Raji (cell line): ENCODE results near the gene FGA.

Experiments used
- POLR2A ChIP-seq: IDR thresholded peaks from 2 replicates; pipeline ENCODE4 v1.6.1; 2011; ENCODE audit warnings: low read depth, low read length, control low read depth; ENCODE audit not compliant: insufficient read depth

FGA gene

DNA sequence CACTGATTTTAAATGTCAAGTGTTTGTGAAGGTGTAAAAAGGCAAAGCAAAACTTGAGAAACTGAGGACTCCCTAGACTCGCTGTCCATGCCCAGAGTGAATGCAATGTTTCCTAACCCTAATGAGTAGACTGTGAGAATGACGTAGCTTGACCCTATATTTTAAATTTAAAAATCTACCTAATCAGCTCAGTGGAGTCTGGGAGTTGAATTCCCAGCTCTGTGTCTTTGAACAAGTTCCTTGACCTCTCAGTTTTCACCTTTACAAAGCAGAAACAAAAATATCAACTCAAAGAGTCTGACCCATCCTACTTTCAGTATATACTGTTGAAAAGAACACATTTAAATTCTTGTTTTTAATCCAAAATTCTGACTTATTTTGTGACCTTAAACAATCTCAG lies 2.3 kb downstream of the FGA start:
- no peak for TF ChIP-seq POLR2A

DNA sequence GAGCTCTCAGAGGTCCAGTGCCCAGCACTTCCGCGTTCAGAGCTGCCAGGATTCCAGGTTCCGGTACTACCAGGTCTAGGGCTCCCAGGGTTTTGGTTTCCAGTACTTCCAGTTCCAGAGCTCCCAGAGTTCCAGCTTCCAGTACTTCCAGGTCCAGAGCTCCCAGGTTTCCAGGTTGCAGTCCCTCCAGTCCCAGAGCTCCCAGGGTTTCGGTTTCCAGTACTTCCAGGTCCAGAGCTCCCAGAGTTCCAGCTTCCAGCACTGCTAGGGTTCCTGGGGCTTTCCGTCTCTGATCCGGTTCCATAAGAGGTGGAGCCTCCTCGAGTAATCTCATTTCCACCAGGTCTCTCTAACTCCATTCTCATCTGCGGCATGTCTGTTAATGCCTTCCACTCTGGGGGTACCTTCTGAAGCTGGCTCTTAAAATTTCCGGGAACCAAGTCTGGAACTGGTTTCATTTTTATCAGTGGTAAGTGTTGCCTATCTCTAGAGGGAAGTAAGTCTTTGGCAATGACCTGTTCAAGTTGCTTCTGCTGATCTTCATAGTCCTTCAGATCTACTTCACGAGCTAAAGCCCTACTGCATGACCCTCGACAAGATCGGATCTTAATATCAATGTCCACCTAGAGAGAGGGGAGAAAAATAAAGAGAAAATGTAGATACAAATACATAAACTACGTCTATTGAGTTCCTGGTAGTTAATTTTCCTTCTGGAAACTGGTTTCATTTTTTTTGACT lies 4.1 kb downstream of the FGA start:
- no peak for TF ChIP-seq POLR2A

- no peak for TF ChIP-seq POLR2A
These were observed 5.0 kb downstream of the FGA start for GRCh38 chr4:154585369-154586018.

- TF ChIP-seq POLR2A = no peak
These were observed 6.3 kb downstream of the FGA start for GRCh38 chr4:154584259-154584658.

DNA sequence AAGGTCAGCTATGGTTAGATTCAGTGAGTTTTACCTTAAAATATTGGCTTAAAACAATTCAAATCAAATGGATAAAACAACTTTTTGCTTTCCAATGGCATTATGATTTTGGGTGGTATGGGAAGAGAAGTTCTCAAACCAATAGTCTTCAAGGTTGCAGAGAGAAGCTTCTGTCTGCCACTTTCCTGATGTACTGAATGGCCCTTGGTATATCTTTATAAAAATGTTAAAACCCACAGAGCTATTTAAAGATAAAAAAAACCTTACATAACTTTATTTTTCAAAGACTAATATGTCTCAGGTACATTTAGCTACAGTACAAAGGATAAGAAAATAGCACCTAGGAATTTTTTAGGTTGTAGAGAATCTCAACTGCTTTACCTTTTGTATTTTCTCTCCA lies 6.9 kb downstream of the FGA start:
- no peak for TF ChIP-seq POLR2A

DNA sequence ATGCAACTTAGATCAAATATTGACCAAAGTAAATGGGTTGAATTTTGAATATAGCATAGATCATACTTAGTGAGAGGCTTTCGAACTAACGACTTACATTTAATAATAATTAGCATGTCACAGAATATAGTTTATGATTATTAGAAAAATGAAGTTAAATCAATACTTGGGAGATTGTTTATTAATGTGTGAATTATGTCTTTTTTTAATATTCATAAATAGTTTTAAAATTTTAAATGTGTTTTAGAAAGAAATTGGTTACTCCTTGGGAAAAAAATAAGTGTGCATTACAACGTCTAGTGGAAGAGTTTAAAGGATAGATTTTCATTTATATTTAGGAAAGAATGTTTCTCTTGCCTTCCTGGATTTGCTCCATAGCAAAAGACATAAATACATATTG lies 7.3 kb downstream of the FGA start:
- TF ChIP-seq POLR2A = no peak

- TF ChIP-seq POLR2A = no peak
These were observed 7.8 kb downstream of the FGA start for GRCh38 chr4:154582723-154583122.

DNA sequence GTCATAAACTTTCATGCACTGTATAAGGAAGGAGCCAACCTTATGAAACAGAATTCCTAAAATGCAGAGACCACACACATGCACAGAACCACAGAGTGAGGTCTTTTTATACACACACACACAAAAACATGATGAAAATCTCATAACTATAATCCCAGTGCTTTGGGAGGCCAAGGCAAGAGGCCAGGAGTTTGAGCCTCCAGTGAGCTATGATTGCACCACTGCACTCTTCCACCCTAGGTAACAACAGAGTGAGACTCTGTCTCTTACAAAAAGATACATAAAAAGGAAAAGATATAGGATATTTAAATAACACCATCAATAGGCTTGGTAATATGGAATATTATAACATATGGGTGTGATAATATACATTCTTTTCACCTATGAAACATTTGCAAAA lies 10.6 kb downstream of the FGA start:
- TF ChIP-seq POLR2A = no peak

GRCh38 chr4:154578919-154579318 lies 11.6 kb downstream of the FGA start:
- TF ChIP-seq POLR2A = no peak

- TF ChIP-seq POLR2A = no peak
These were observed 13.2 kb downstream of the FGA start for GRCh38 chr4:154577324-154577723.

- TF ChIP-seq POLR2A = no peak
These were observed 16.2 kb downstream of the FGA start for GRCh38 chr4:154574311-154574710.

GRCh38 chr4:154573190-154573870 lies 17.2 kb downstream of the FGA start:
- TF ChIP-seq POLR2A = no peak

- no peak for TF ChIP-seq POLR2A
These were observed 21.0 kb downstream of the FGA start for GRCh38 chr4:154569584-154569983.

DNA sequence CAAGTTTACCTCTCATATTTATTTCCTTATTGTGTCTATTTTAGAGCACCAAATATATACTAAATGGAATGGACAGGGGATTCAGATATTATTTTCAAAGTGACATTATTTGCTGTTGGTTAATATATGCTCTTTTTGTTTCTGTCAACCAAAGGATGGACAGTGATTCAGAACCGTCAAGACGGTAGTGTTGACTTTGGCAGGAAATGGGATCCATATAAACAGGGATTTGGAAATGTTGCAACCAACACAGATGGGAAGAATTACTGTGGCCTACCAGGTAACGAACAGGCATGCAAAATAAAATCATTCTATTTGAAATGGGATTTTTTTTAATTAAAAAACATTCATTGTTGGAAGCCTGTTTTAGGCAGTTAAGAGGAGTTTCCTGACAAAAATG lies 21.5 kb downstream of the FGA start:
- TF ChIP-seq POLR2A = no peak

- TF ChIP-seq POLR2A = no peak
These were observed 23.8 kb downstream of the FGA start for GRCh38 chr4:154566639-154567204.

GRCh38 chr4:154565704-154566103 lies 24.8 kb downstream of the FGA start:
- TF ChIP-seq POLR2A = no peak

- no peak for TF ChIP-seq POLR2A
These were observed 26.2 kb downstream of the FGA start for GRCh38 chr4:154564311-154564710.
